NCI-H2227 treated with DMSO at 0.1 percent for 48 hours (cell line): ENCODE results near the gene MMS19.
A peak's percentile ranks its signal among the peaks of the same experiment; 100 is the strongest.
"Not testable (repeated sequence)": the region's sequence is repeated elsewhere in the genome, so short reads cannot be mapped to it uniquely, and the experiment has no call there.

ENCODE experiments used
- DNase-seq: peaks from one replicate; lab custom pipeline; 2025; lab: John Stamatoyannopoulos, UW

Gene MMS19

DNA sequence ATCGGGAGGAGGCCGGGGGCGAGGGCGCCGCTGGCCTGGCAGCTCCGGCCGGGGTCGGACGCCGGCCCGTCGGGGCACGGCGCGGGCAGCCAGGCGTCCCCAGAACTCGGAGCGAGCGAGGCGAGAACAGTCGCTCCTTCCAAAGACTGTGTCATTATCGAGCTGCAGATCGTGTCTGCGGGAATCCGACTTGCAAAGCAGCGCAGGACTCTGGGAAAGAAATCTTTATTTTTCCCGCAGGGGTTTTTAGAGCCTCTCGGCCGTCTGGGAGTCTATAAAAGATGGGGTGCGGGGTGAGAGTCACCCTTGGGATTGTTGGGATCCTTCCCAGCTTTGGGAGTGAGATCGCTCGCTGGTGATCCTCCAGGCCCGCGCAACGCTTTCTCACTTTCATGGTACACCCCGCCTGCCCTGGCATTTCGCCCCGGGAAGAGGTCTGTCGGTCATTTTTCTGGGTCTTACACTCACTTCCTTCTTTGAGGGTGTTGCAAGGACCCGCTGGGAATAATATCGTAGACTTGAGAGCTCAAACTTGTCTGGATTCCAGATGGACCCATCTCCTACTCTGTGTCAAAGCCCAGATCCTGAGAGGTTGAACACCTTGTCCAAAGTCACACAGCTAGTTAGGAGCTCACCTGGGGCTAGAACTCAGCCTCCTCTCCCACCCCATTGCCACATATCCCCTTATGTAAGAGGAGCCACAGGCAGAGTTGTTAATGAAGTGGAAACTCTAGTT is 1.5 kb upstream of the MMS19 start:
- no peak for DNase-seq

DNA sequence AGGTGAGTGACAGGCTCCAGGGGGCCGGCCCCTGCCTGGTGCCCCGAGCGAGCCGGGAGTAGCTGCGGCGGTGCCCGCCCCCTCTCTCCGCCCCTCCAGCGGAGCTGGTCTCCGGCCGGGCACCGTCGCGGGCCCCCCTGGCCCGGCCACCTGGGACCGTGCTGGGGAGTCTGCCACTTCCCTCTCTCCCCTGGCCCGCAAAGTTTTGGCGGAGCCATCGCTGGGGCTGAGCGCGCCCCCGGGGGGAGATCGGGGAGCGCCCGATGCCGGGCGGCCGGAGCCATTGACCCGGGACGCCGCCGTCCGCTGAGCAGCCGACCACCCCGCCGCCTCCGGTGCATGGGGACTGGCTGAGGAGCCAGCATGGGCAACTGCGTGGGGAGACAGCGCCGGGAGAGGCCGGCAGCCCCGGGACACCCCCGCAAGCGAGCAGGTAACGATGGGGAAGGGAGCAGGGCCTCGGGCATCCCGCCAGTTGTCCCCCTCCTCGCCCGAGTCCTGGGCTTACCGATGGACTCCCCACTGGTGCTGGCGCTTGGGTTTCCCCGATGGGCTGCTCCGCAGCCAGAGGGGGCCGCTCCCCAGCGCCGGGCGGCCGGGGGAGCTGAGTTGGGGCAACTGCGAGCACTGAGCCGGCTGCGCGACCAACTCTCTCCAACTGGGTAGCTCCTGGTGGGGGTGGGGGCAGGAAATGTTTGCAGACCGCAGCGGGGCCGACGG is 779 bp upstream of the MMS19 start, which contains the start of gene UBTD1:
UBTD1 (plus strand) TSS at position 84 of the 720 bp plus-strand sequence; CDS start at position 364, 280 bp downstream.
- no peak for DNase-seq

DNA sequence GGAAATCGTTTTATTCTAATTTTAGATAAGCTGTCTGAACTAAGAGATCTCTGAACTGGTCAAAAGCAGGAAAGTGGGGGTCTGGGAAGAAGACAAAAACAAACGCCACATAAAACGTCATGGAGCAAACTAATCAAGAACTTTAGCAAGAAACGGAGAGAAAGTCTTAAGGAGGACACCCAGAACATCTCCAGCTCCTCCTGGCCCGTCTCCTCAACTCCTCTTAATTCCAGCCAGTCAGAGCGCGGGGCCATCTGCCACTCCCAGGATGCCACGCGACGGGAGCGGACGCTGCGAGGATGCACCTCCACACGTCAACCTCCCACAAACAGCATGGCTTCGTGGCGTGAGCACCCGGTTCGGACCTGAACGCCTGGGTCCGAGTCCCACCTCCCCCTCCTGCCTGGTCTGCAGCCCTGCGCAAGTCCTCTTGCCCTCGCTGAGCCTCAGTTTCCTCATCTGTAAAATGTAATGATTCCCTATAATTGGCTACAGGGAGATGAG is 598 bp downstream of the MMS19 start:
- peak; percentile 33 for DNase-seq

DNA sequence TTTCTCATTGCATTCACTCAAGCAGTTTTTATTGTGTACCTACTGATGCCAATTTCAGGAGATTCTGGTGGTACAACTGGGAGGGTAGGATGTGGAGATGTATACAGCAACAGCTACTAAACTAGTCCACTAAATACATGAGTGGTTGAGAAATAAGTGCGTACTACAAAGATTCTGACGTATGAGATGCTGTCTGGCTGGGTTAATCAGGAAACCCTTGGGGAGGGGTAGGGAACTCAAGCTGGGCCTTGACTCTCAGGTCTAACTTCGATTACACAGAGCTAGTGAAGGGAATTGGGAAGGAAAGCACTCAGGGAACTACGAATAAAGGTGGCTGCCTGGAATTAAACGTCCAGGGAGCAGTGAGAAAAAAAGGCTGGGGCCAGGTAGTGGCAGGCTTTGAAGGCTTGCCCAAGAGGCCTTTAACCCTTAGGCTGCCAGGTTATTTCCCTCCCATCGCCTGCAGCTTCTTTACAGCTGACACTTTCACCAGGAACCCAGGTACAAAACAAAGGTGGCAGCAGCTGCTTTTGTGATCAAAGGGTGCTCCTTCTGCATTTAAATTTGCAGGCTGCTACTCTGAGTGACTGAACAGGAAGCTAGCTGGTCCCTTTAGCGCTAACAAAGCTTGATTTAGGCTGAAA is 3.2 kb downstream of the MMS19 start:
- no peak for DNase-seq

DNA sequence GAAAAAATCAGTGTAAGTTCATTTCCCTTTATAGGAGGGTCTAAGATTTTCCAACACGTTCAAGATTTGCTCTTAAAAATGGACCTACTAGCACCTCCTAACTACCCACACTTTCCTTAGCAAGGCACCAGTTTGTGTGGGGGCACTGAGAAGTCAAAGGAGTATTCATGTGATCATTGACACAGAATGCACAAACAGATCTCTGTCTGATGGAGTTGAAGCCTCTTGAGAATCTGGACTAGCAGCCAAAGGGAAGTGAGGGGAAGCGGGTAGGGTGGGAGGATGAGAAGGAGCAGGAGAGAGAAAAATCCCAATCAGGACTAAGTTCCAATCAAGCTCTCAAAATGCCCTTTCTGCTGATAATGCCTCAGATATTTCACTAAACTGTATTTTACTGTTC is 4.1 kb downstream of the MMS19 start:
- DNase-seq = no peak

DNA sequence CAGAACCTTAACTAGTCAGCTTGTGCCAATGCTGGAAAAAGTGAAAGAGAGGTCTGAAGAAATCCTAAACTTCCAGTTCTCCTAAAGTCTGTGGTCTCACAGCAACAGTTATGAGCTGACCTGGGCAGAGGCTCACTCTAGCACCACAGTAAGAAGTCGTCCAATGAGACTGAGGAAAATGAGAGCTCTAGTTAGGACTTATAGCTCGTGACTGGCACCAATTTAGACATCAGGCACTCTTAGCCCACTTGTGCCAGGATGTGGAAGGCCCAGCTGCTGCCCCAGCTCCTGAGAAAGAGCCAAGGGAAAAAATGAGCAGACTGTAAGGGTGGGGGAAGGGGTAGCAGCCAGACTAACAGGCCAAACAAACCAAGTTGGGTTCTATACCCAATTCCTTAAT is 7.6 kb downstream of the MMS19 start:
- no peak for DNase-seq

DNA sequence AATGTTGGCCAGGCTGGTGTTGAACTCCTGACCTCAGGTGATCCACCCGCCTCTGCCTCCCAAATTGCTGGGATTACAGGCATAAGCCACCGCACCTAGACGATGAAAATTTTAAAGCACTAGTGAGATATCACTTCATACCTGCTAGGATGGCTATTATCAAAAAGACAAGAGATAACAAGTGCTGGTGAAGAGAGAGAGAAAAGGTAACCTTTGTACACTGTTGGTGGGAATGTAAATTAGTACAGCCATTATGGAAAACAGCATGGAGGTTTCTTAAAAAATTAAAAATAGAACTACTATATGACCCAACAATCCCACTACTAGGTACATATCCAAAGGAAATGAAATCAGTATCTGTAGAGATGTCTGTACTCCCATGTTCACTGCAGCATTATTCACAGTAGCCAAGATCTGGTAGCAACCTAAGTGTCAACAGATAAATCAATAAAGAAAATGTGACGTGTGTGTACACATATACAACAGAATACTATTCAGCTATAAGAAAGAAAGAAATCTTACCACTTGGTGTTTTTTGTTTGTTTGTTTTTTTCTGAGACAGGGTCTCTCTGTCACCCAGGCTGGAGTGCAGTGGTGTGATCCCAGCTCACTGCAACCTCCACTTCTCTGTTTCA is 12.5 kb downstream of the MMS19 start:
- DNase-seq = no peak

DNA sequence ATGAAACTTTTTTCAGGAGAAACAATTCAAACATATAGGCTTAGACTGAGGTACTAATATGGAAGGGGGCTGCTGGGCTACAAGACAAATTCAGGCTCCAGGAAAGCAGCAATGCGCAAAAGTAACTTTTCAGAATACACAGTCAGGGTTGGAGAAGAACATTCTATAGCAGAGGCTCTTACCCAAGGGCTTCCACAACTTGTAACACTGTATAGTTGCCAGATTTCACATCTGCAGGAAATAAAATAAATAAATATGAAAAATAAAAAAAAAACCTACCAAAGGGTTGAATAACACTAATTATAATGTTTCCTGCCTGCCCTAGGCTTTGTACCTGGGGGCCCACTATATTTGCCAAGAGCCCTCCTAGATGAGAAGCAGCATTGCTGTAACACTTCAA is 14.3 kb downstream of the MMS19 start:
- DNase-seq = no peak

DNA sequence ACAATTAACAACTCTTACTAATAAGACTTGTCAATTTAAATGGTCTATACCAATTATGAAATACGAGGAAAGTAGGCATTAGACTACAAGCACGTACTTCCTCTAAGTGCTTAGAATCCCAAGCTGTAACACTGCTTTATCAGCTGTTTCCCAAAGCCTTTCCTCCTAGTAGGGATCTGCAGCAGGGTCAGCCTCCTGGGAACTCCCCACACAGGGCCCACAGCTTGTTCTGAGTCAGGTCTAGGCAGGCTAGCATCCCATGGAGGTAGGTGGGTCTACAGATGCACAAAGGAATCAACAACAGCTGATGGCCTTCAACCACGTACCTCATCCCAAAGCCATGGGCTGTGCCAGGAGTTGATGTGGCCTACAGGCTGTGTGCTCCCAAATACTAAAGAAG is 14.7 kb downstream of the MMS19 start:
- no peak for DNase-seq

DNA sequence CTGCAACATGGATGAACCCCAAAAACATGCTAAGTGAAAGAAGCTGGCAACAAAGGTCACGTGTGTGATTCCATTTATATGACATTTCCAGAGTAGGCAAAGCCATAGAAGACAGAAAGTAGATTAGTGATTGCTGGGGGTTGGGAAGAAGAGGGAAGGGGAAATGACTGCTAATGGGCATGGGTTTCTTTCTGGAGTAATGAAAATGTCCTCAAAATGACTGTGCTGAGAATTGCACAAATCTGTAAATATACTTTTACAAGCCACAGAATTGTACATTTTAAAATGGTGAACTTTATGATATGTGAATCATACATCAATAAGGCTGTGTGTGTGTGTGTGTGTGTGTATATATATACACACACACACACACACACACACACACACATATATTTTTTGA is 15.8 kb downstream of the MMS19 start:
- DNase-seq = no peak

DNA sequence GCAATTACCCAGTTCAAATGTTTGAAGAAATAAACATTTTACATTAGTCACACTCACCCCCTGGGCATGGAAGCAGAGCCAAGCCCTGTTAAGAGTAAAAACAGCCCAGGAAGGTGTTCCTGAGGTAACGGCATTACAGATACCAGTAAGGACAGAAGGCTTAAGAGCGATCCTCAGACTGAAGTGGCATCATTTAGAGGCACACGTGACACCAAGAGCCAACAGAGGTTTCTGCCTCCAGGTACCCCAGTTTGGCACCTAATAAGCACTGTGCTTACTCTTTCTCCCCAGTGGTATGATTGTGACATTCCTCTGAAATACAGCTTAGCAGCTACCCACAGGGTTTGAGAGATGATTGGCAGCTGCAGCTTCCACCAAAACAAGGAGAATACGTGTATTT is 17.2 kb downstream of the MMS19 start:
- no peak for DNase-seq

DNA sequence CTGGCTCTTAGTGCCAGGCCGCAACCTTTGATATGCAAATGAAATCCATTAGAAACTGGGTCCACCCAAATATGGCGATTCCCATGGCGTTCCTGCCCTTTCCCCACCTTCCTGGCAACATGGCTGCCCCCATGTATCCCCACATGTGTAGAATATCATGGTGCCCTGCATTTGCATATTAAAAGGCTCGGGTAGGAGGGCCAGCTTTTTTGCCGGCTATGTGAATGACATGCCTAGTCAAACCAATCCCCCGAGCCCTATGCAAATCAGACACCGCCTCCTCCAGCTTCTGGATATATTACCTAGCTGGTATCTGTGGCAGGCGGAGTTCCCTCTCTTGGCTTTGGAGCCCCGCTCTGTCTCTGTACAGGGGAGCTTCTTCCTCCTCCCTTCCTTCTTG is 18.3 kb downstream of the MMS19 start:
- DNase-seq = no peak

DNA sequence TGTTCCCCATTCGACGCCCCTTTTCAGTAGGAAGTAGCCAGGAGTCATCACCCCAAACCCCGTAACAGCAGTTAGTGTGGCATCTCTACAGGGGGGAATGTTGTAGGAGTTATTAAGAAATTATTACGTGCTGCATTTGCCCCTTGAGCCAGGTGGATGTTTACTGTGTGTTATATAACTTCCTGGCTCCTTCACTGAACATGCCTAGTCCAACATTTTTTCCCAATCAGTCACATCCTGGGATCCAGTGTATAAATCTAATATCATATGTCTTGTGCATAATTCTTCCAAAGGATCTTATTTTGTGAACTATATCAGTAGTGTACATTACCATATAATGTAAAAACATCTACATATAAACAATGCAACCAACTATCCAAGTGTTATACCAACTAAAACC is 18.8 kb downstream of the MMS19 start:
- DNase-seq = not testable (repeated sequence)

DNA sequence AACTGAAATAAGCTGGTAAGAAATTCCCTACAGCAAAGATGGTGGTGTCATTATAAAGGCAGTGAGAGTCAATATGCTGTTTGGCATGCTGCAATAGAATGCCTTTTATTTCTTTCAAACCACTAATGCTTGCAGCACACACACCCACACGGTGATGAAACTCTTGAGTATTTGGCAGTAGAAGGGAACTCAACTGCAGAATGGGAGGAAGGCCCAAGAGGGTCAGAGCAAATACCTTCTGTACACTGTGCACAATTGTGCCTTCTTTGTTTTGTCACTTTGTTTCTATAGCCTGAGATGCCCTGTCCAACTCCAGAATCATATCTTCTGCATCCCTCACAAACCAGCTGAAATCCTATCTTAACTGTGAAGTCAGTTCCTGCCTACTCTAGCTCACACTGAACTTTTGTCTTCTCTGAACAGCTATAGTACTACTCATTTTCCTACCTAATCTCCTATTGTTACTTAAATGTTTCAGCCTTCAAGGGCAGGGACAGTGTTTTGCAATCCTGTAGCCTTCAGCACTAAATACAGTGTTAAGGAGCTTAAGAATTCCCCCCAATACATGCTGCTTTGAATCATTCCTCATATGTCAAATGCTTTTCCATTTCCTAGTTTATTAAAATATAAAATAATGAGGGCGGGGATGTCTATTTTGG is 22.2 kb downstream of the MMS19 start:
- no peak for DNase-seq

DNA sequence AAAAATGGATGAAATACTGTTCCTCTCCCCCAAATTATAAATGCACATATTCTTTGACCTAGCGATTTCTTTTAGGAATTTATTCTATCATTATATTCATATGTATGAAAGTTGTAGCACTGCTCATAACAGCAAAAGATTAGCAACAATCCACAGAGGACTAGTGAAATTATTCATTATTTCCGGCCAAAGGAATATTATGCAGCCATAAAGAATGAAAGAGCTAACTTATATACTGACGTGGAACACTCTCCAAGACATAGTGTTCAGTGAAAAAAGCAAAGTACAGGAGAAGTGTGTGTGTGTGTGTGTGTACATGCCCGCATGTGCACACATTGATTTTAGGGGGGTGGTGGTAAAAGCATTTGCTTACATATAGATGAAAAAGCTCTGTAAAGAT is 23.3 kb downstream of the MMS19 start:
- DNase-seq = no peak

DNA sequence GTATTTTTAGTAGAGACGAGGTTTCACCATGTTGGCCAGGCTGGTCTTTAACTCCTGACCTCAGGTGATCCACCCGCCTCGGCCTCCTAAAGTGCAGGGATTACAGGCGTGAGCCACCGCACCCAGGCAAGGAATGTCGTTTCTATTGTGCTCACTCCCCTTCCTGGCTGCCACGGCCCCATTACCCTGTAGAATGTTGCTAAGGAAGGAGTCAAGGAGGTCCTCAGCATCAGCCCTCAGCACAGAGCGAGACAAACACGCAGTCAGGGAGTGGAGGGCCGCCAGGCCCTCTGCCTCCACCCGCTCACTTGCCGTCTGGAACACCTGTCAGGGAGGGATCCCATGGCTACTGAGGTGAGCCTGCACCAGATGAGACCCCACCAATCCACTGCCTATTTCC is 29.4 kb downstream of the MMS19 start:
- not testable (repeated sequence) for DNase-seq

DNA sequence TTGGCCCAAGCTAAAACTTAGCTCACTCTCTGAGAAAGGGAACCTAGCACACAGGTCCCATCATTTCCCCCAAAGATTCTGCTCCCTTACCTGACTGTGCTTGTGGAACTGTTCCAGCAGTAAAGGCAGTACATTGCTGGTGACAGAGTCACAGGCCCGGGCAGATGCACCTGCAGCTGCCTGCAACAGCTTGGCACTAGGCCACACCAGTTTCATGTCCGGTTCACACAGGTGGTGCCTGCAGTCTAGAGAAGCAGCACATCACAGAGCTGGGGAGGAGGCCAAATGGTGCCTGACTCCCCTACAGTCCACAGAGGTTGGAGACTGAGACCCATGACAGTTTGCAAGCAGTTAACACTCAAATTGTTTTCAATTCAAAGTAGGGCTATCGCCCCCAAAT is 30.1 kb downstream of the MMS19 start:
- no peak for DNase-seq

DNA sequence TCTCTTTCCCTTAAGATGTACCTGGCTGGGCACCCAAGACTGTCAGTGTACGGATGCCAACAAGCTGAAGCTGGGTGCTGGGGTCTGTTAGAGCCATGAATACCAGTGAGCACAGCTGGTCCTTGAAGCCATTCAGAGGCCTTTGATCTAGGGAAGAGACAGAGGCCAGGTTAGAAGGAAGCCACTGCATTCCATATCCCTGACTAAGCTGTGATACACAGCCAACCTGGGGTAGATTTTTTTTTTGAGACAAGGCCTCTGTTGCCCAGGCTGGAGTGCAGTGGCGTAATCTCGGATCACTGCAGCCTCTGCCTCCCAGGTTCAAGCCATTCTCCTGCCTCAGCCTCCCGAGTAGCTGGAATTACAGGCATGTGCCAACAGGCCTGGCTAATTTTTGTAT is 31.5 kb downstream of the MMS19 start:
- no peak for DNase-seq

DNA sequence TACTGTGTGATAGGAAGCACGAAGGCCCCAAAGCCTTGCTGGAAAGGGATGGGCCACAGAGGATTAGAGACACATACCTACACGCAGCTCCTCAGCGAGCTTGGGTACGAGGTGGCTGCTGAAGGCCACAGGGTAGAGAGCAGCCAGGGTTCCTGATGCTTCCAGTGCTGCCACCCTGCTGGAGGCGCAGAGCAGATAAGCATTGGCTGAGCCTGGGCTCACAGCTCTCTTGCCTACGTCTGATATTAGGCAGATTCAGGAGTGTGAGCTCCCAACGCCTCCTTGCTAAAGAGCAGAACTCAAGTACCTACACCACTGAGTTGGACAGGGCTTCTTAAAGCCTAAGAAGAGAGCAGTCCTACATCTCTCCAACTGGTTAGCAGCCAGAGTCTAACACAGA is 32.2 kb downstream of the MMS19 start:
- no peak for DNase-seq

DNA sequence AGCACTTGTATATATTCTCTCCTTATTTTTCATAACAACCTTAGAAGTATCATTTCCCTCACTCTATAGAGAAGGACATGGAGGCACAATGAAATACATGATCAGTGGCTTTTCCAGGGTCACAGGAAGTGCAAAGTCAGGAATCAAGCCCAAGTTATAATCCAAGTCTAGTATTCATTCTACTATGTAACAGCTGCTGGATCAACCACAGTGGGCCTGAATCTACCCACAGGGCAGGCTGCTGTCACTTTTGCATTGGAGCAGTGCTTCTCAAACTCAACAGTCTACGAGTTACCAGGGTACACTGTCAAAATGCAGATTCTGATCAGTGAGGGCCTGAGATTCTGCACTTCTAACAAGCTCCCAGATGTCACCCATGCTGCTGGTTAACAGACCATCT is 34.0 kb downstream of the MMS19 start:
- no peak for DNase-seq

DNA sequence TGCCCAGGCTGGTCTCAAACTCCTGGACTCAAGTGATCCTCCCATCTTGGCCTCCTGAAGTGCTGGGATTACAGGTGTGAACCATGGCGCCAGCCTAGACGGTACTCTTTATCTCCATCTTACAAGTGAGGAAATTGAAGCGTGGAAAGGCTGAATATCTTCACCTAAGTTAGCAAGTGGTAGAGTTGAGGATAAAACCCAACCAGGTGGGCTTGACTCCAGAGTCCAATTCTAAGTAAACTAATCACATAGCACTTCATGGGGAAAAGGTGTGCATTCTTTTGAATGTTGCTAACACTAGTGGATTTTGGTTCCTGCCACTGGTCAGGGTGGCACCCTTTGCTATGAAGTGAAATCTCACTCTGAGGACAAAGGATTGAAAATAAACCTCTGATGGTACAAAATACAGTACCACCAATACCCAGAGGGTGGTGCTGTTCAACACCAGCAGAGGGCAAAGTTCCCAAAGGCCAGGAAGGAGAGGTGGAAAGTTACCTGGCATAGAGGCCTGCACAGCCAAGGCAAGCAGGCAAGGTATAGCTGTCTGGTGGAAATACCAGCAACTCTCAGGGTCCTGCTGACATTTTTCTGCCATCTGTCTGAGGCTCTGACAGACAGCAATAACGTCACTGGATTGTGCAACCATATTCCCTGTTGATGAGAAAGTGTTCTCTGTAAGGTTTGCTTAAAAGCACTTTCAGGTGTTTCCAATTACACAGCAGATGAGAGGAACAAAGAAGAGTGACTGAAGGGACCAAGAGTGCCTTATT is 34.7 kb downstream of the MMS19 start:
- no peak for DNase-seq
